ENCODE data around the gene FKRP.
"Not testable (repeated sequence)": the region's sequence is repeated elsewhere in the genome, so short reads cannot be mapped to it uniquely, and the experiment has no call there.

The FKRP gene

GRCh38 chr19:46786236-46787039, 40.6 kb downstream of the FKRP start:
- DNase-seq, result no peak

DNA sequence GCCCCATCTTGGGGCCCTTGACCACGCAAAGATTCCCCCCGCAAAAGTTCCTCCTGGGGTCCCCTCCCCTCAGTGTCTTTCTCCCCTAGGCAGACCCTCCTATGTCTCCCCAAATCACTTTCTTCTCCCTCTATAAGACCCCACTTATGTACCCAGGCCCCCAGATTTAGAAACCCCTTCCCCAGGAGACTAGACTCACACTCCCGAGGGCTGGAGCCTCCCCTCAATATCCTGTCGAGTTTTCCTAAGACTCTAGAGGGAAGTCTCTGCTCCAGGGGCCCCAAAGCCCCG, 41.1 kb downstream of the FKRP start:
- DNase-seq, result no peak

DNA sequence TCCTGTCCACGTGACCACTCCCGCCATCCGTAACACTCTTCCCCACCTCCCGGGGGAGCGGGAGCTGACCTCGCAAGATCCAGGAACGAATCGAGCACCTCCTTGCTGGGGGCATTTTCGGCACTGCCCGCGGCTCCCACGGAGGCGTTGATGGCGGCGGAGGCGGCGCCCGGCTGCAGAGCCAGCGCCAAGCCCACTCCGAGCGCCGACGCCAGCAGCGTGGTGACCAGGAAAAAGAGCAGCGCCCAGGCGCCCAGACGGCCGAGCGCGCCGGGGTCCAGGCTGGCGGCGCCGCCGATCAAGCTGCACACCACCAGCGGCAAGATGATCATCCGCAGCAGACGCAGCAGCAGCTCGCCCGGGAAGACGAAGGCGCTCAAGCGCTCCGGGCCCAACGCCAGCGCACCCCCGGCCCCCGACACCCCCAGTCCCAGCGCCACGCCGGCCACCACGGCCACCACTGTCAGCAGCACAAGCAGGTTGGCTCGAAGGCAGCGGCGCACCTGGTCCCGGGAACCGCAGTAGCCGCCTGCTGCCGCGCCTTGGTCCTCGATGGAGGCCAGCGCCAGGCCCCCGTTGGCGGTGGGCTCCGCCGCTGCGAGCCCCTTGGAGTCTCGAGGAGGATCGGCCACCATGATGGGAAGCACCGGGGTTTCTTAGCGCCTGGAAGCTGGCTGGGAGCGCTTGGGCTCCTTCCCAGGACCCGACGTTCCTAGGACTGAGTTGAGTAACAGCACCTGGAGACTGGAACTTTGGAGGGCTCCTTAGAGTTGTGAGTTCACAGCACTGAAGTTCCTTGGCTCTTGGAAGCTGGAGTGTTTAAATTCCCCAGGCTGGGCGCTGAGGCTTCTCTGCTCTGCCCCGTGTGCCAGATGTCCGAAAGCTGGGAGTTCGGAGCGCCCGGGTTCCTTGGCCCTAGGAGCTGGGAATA, 41.7 kb downstream of the FKRP start:
- no peak for DNase-seq

- DNase-seq, result peak; percentile 89
Observed at GRCh38 chr19:46788262-46788967, 42.6 kb downstream of the FKRP start, which contains the start of gene SLC1A5. TSS of gene SLC1A5 (minus strand) at chr19:46788594. CDS start at chr19:46787965, 629 bp downstream.

DNA sequence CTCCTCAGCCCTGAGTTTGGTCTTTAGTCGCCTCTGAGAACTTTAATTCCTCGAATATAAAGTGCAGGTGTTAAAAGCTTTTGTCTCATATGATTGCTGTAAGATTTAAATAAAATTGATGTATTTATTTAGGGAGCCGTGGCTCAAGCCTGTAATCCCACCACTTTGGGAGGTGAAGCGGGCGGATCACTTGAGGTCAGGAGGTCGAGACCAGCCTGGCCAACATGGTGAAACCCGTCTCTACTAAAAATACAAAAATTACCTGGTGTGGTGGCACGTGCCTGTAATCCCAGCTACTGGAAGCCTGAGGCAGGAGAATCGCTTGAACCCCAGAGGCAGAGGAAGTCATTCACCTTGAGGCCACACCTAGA, 43.1 kb downstream of the FKRP start:
- DNase-seq, result no peak

- DNase-seq, result no peak
Observed at GRCh38 chr19:46789371-46789770, 43.5 kb downstream of the FKRP start.

GRCh38 chr19:46791944-46792343, 46.1 kb downstream of the FKRP start:
- no peak for DNase-seq

DNA sequence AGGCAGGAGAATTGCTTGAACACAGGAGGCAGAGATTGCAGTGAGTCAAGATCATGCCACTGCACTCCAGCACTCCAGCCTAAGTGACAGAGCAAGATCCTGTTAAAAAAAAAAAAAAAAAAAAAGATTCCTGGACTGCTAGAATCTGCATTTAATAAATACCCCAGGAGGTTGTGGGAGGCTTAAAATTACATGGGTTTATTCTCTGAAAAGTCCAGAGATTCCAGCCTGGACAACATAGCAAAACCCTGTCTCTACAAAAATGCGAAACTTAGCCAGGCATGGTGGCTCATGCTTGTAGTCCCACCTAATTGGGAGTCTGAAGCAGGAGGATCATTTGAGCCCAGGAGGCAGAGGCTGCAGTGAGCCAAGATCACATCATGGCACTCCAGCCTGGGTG, 52.0 kb downstream of the FKRP start:
- no peak for DNase-seq

GRCh38 chr19:46798713-46799112, 52.9 kb downstream of the FKRP start:
- no peak for DNase-seq

- no peak for DNase-seq
Observed at GRCh38 chr19:46802152-46802551, 56.3 kb downstream of the FKRP start.

DNA sequence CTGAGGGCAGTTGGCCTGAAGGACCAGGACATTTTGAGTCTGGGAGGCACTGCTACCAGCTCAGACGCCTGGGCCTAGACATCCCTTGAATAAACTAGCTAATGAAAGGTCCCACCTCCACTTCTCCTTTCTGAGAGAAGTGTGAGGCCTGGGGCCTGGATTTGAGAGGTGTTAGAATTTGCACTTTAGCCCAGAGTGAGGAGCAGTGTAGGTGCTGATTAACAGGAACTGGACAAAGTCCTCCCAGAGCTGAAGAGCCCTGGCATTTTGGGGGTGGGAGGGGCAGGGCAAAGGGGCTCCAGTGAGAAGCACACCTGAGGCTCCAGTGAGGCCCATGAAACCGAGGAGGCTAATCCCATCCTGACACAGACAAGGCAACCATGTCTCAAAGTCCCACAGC, 57.7 kb downstream of the FKRP start:
- no peak for DNase-seq

GRCh38 chr19:46804432-46804831, 58.6 kb downstream of the FKRP start:
- not testable (repeated sequence) for DNase-seq

GRCh38 chr19:46806656-46807055, 60.8 kb downstream of the FKRP start:
- DNase-seq, result no peak
